Measurements from ENCODE around the gene RNF10.

RNF10 gene

DNA sequence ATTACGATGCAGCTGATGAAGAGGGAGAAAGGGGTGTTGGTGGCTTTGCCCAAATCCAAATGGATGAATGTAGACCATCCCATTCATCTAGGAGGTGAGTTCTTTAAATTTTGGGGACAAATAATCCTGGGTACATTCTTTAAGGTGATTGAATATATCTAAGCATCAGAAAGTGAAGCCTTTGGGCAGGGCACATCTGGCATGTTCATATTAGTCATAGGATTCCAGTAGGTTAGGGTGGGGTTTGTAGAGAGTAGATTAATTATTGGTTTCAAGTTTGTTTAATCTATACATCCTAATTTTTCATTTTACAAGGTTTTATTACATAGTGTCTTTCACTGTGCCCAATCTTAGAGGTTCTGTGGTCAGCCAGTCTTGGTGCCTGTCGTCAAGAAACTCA is 23.4 kb downstream of the RNF10 start:
- TF ChIP-seq, protein P1, sequence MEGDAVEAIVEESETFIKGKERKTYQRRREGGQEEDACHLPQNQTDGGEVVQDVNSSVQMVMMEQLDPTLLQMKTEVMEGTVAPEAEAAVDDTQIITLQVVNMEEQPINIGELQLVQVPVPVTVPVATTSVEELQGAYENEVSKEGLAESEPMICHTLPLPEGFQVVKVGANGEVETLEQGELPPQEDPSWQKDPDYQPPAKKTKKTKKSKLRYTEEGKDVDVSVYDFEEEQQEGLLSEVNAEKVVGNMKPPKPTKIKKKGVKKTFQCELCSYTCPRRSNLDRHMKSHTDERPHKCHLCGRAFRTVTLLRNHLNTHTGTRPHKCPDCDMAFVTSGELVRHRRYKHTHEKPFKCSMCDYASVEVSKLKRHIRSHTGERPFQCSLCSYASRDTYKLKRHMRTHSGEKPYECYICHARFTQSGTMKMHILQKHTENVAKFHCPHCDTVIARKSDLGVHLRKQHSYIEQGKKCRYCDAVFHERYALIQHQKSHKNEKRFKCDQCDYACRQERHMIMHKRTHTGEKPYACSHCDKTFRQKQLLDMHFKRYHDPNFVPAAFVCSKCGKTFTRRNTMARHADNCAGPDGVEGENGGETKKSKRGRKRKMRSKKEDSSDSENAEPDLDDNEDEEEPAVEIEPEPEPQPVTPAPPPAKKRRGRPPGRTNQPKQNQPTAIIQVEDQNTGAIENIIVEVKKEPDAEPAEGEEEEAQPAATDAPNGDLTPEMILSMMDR (IDR thresholded peaks at IDR 0.05; ENCODE audit: insufficient read depth, low read depth, low read length, missing control alignments) = no peak
- no peak overlapping the region for H3K4me3 ChIP-seq (ENCODE audit: low read length)
- no peak for DNase-seq (ENCODE audit: low read depth)

DNA sequence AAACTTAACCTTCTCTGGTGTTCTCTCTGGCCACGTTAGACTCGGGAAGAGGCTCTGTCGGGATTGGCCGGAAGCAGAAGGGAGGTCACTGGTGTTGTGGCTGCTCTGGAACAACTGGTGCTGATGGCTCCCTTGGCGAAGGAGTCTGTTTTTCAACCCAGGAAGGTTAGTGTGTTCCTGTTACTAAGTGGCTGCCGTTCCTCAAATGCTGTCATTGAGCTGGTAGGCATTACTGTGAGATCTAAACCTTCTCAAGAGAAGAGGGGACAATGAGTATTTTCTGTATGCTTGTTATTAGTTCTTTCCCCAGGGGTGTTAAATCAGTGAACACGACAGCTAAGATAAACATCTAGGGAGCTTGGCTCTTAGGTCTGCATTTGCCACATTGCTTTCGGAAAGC is 28.8 kb downstream of the RNF10 start:
- H3K4me3 ChIP-seq (ENCODE audit: low read length) = no peak overlapping the region
- DNase-seq (ENCODE audit: low read depth) = no peak
- TF ChIP-seq, protein P1 (IDR thresholded peaks at IDR 0.05; ENCODE audit: insufficient read depth, low read depth, low read length, missing control alignments) = no peak

DNA sequence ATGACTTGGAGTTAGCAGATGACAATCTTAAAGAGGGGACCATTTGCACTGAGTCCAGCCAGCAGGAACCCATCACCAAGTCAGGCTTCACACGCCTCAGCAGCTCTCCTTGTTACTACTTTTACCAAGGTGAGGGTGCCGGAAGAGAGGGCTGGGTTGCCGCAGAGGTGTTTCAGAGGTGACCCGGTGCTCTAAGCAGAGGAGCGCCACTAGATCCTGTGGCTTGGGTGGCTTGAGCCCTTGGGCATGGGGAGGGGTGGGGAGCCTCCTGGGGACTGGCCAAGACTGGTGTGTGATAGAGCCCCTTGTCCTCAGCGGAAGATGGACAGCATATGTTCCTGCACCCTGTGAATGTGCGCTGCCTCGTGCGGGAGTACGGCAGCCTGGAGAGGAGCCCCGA is 29.3 kb downstream of the RNF10 start:
- TF ChIP-seq, protein P1 (IDR thresholded peaks at IDR 0.05; ENCODE audit: insufficient read depth, low read depth, low read length, missing control alignments) = no peak
- H3K4me3 ChIP-seq (ENCODE audit: low read length) = no peak overlapping the region
- DNase-seq (ENCODE audit: low read depth) = no peak

DNA sequence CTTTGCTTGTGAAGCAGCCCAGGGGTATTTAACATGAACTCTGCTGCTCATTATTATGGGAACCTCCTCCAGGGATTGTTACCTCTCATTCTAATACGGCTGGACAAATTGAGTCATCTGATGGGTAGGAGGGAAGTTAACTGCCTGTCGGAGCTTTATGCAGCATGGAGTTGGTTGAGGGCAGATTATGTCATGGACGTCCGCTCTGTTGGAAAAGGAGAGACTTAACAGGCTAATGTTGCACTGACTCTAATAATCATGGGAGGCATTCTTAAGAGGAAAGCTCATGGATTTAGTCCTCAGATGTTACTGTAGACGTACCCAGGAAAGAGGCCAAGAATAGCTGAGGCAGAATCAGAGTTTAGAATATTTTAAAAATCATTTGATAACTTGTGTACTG is 37.1 kb downstream of the RNF10 start:
- H3K4me3 ChIP-seq (ENCODE audit: low read length) = no peak overlapping the region
- TF ChIP-seq, protein P1 (IDR thresholded peaks at IDR 0.05; ENCODE audit: insufficient read depth, low read depth, low read length, missing control alignments) = no peak
- DNase-seq (ENCODE audit: low read depth) = no peak

DNA sequence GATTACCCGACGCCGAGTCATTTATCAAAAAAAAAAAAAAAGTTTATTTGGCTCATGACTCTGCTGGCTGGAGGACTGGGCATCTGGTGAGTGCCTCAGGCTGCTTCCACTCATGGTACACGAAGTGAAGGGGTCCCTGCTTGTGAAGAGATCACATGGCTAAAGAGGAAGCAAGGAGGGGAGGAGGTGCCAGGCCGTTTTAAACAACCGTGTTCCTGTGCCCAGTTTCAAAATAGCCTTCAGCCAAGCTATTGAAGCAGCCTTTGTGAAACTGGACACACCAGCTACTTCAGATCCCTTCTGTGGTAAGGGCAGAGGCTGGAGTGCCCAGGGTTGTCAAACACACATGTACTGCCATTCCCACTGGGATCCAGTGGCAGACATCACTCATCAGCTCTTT is 39.4 kb downstream of the RNF10 start:
- TF ChIP-seq, protein P1 (IDR thresholded peaks at IDR 0.05; ENCODE audit: insufficient read depth, low read depth, low read length, missing control alignments) = no peak
- DNase-seq (ENCODE audit: low read depth) = no peak
- H3K4me3 ChIP-seq (ENCODE audit: low read length) = no peak overlapping the region

DNA sequence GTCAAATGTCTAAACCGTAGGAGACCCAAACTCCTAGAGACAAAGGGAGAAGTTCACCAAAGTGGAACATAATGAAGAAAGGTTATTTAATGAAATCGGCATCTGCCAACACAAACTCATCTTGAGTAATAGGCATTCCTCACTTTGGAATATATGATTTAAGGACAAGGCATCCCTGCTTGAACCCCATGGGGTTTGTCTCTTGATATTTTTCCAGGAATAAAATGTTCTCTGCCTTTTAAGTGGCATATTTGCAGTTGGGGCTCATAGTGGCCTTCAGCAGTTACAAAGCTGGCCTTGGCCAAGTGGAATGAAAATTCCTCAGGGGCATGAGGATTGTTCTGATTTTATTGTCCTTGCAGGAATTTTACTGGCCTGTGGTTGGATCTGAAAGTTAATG is 40.0 kb downstream of the RNF10 start:
- no peak for DNase-seq (ENCODE audit: low read depth)
- no peak overlapping the region for H3K4me3 ChIP-seq (ENCODE audit: low read length)
- TF ChIP-seq, protein P1 (IDR thresholded peaks at IDR 0.05; ENCODE audit: insufficient read depth, low read depth, low read length, missing control alignments) = no peak

DNA sequence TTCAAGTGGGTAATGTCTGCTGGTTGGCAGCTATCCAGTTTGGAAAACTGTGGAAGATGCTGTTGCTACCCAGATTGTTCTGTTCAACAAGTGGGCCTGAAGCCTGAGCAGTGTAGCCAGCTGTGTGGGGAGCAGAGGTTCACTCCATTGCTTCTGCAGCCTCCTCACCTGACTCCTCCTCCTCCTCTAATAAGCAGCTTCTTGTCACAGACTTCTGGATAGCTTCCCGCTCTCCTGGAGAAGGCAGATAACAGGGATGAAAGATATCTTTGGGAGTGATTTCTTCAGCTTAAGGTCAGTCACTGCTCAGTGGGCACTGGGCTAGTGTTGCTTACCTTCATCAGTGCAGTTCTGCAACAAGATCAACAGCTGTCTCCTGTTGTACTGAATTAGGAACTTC is 45.0 kb downstream of the RNF10 start:
- no peak for DNase-seq (ENCODE audit: low read depth)
- TF ChIP-seq, protein P1 (IDR thresholded peaks at IDR 0.05; ENCODE audit: insufficient read depth, low read depth, low read length, missing control alignments) = no peak

More for the DNA sequence above, 45.0 kb downstream of the RNF10 start:
- no peak overlapping the region for H3K4me3 ChIP-seq (ENCODE audit: low read length)

Measured in epithelial cell of esophagus (primary cell).